HepG2 (cell line): ENCODE measurements around the gene DST. TPM values are rescaled to one million over a fixed set of nuclear protein-coding genes. Genes with fewer than 3 reads are reported as not detected.

ENCODE experiments used
- ATAC-seq: fragments of 200-7000 bp; cut with Tn5 transposase; 3 replicates; pipeline ENCODE4 v1.9.1; 2020; ENCODE audit warnings: mild to moderate bottlenecking, moderate library complexity
- BruUV-seq: library from RNA; stranded (reverse); fragments of 400-500 nt; replicated peaks from 2 replicates; lab custom pipeline; 2021; lab: Mats Ljungman, UMichigan
- CTCF ChIA-PET: fragments of 300-600 bp; formaldehyde crosslinking; extraction: SDS; loops from one replicate; lab custom pipeline; 2021; ENCODE audit warnings: low total read pairs, inconsistent platforms, low intra/inter-chr PET ratio; lab: Yijun Ruan, JAX
- POLR2A ChIA-PET: fragments of 350-600 bp; sonication (Branson Sonifier 250); formaldehyde crosslinking; loops from one replicate; lab custom pipeline; 2020; ENCODE audit warnings: antibody characterized with exemption, inconsistent platforms; lab: Yijun Ruan, JAX
- DNase-seq: peaks from one replicate; pipeline ENCODE4 v3.0.0-alpha.2; 2015; ENCODE audit warnings: low spot score
- FAIRE-seq: peaks from 3 replicates; lab custom pipeline; 2011; peaks lifted over from hg19 to GRCh38; lab: Jason Lieb, UNC
- H2AFZ ChIP-seq: one replicate; pipeline ENCODE4 v1.6.1; 2011; ENCODE audit warnings: low read length, inconsistent platforms
- H3K27ac ChIP-seq: fragments of 300-600 bp; 3 replicates; pipeline ENCODE4 v1.8.0; 2011; ENCODE audit warnings: mixed run types, mild to moderate bottlenecking, mixed read lengths, low read length, inconsistent platforms; ENCODE audit not compliant: insufficient read depth; ENCODE audit errors: extremely low read length
- H3K27me3 ChIP-seq, 2 experiments: fragments of 200-600 bp in 1 of 2; 2 replicates in 1 of 2; 3 replicates in 1 of 2; pipeline versions ENCODE4 v1.6.0 to v1.8.0; 2011; ENCODE audit warnings: low read length in 2 of 2, mild to moderate bottlenecking in 2 of 2, moderate library complexity in 2 of 2, inconsistent platforms in 1 of 2; ENCODE audit not compliant: insufficient read depth in 2 of 2, control insufficient read depth in 1 of 2
- H3K36me3 ChIP-seq, 2 experiments: fragments of 200-600 bp in 1 of 2; replicated peaks in 1 of 2; 2 replicates in 1 of 2; 3 replicates in 1 of 2; pipeline versions ENCODE4 v1.5.1 to v1.8.0; 2011; ENCODE audit warnings: low read length in 2 of 2, inconsistent platforms in 1 of 2; ENCODE audit not compliant: insufficient read depth in 2 of 2, control insufficient read depth in 1 of 2
- H3K4me1 ChIP-seq: 2 replicates; pipeline ENCODE4 v1.5.1; 2012; ENCODE audit warnings: low read length, inconsistent platforms; ENCODE audit not compliant: insufficient read depth
- H3K4me2 ChIP-seq: 2 replicates; pipeline ENCODE4 v1.6.0; 2011; ENCODE audit warnings: low read depth, low read length, inconsistent platforms
- H3K4me3 ChIP-seq, 3 experiments: fragments of 200-600 bp in 1 of 3; sonication (generic), shearing (Covaris generic) in 1 of 3; replicated peaks in 1 of 3; 2 replicates each; pipeline ENCODE4 v1.5.1; 2011 to 2016; ENCODE audit warnings: low read length in 3 of 3, inconsistent platforms in 2 of 3, low read depth in 2 of 3, mild to moderate bottlenecking in 2 of 3, control low read depth in 1 of 3, mixed read lengths in 1 of 3; ENCODE audit not compliant: insufficient read depth in 1 of 3
- H3K79me2 ChIP-seq: one replicate; pipeline ENCODE4 v1.6.1; 2011; ENCODE audit warnings: low read length, inconsistent platforms; ENCODE audit not compliant: insufficient read depth
- H3K9ac ChIP-seq: 2 replicates; pipeline ENCODE4 v1.6.0; 2011; ENCODE audit warnings: mild to moderate bottlenecking, low read depth, low read length, inconsistent platforms; ENCODE audit not compliant: insufficient read depth
- H3K9me3 ChIP-seq: 2 replicates; pipeline ENCODE4 v1.5.1; 2012; ENCODE audit warnings: mild to moderate bottlenecking, low read length
- H4K20me1 ChIP-seq: 2 replicates; pipeline ENCODE4 v1.6.0; 2011; ENCODE audit warnings: inconsistent platforms, mild to moderate bottlenecking, low read length, moderate library complexity; ENCODE audit not compliant: insufficient read depth
- ATRX ChIP-seq: sonication (generic); formaldehyde crosslinking; IDR thresholded peaks from 2 replicates; pipeline ENCODE4 v1.4.0; 2020; ENCODE audit warnings: missing genetic modification reagents, borderline replicate concordance
- MEIS2 ChIP-seq: sonication (generic); formaldehyde crosslinking; IDR thresholded peaks from 2 replicates; pipeline ENCODE4 v1.9.0; 2021; ENCODE audit warnings: mild to moderate bottlenecking, missing genetic modification reagents
- PCBP2 ChIP-seq: fragments of 200-400 bp; formaldehyde crosslinking; optimal IDR thresholded peaks from 2 replicates; pipeline ENCODE3; 2018; ENCODE audit warnings: low read length, low read depth; ENCODE audit not compliant: poor library complexity, severe bottlenecking
- ZBTB7A ChIP-seq: sonication (generic); formaldehyde crosslinking; IDR thresholded peaks from 2 replicates; pipeline ENCODE4 v1.8.0; 2022; ENCODE audit warnings: mild to moderate bottlenecking, missing genetic modification reagents
- ZNF138 ChIP-seq: sonication (generic); formaldehyde crosslinking; IDR thresholded peaks from 2 replicates; pipeline ENCODE4 v1.5.0; 2020; ENCODE audit warnings: mild to moderate bottlenecking, low read depth, missing genetic modification reagents
- ZNF883 ChIP-seq: sonication (generic); formaldehyde crosslinking; IDR thresholded peaks from 2 replicates; pipeline ENCODE4 v1.5.1; 2020; ENCODE audit warnings: mild to moderate bottlenecking, missing genetic modification reagents; ENCODE audit errors: not compliant biosample characterization
- WGBS: methylation state at CpG from one replicate; pipeline ENCODE4 v1.1.6; 2017; ENCODE audit warnings: low lambda C conversion rate; 5-methylcytosine and 5-hydroxymethylcytosine counted together
- in situ Hi-C: cut with HindIII; loops from 2 replicates; pipeline ENCODE4 v1.10.0; 2017; ENCODE audit warnings: low pct_unique_long_range_greater_than_20kb; ENCODE audit not compliant: extremely low pct_ligation_motif_present
- intact Hi-C: fragments of 100-400 bp; cut with micrococcal nuclease; formaldehyde crosslinking; loops from one replicate; pipeline ENCODE4 v1.10.0; 2022; ENCODE audit not compliant: unreplicated experiment
- polyA plus RNA-seq, 8 experiments: library from polyadenylated mRNA; depleted of rRNA in 3 of 8; stranded (reverse) in 7 of 8; unstranded in 1 of 8; fragments of >200 nt; fragmentation: Illumina TruSeq in 4 of 8; extraction: Trizol in 4 of 8; gene quantifications; 2 replicates each; pipeline versions ENCODE4 v1.2.1 to v1.2.3, GENCODE V29; 2011 to 2016; ENCODE audit warnings: low read depth in 4 of 8, missing spikeins in 1 of 8, mixed read lengths in 1 of 8; ENCODE audit not compliant: insufficient read depth in 1 of 8
- total RNA-seq, 5 experiments: library from RNA; depleted of rRNA; stranded (reverse); fragments of >200 nt; fragmentation: Illumina TruSeq; extraction: Trizol; gene quantifications; 2 replicates each; pipeline ENCODE4 v1.2.3, GENCODE V29; 2016; ENCODE audit warnings: low read depth in 1 of 5
- TF ChIP-seq, protein P1 (sequence below): sonication (generic); formaldehyde crosslinking; conservative IDR thresholded peaks from 2 replicates; pipeline ENCODE4 v1.4.0; 2020; ENCODE audit warnings: missing genetic modification reagents
- TF ChIP-seq, protein P2 (sequence below): sonication (generic); formaldehyde crosslinking; IDR thresholded peaks from 2 replicates; pipeline ENCODE4 v1.4.0; 2020; ENCODE audit warnings: missing genetic modification reagents
- TF ChIP-seq, protein P3 (sequence below): sonication (generic); formaldehyde crosslinking; IDR thresholded peaks from 2 replicates; pipeline ENCODE4 v1.4.0; 2020; ENCODE audit warnings: missing genetic modification reagents

DST gene
- total and polyA plus RNA-seq, 2 of the 13 experiments (the other 11 are each of a cell fraction or from before 2014, with no cell fraction given), result 64.4 to 89.0 TPM

DNA sequence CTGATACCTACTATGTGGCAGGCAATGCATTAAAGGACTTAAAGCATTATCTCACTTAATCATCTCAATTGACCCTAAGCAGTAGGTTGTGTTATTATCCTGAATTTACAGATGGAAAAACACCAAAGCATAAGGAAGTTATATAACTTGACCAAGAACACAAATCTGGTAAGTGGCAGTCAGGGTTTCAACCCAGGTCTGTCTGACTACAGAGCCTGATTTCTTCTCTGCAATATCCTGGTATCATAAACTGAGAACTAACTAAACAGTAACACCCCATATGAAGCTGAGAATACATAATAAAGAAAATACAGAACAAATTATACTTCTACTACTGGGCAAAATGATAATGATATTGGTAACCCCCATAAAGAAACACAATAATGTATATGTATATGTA is 13.8 kb upstream of the DST start (continued):
- TF ChIP-seq, protein P1, sequence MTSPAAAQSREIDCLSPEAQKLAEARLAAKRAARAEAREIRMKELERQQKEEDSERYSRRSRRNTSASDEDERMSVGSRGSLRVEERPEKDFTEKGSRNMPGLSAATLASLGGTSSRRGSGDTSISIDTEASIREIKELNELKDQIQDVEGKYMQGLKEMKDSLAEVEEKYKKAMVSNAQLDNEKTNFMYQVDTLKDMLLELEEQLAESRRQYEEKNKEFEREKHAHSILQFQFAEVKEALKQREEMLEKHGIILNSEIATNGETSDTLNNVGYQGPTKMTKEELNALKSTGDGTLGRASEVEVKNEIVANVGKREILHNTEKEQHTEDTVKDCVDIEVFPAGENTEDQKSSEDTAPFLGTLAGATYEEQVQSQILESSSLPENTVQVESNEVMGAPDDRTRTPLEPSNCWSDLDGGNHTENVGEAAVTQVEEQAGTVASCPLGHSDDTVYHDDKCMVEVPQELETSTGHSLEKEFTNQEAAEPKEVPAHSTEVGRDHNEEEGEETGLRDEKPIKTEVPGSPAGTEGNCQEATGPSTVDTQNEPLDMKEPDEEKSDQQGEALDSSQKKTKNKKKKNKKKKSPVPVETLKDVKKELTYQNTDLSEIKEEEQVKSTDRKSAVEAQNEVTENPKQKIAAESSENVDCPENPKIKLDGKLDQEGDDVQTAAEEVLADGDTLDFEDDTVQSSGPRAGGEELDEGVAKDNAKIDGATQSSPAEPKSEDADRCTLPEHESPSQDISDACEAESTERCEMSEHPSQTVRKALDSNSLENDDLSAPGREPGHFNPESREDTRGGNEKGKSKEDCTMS (CRISPR knock-in tag), result no peak
- no peak for TF ChIP-seq ZBTB7A
- no peak for TF ChIP-seq ATRX (CRISPR knock-in tag)
- no peak for TF ChIP-seq ZNF138 (CRISPR knock-in tag)
- no peak for TF ChIP-seq PCBP2
- TF ChIP-seq MEIS2 (CRISPR knock-in tag), result no peak

GRCh38 chr6:56655996-56656395 is 13.3 kb upstream of the DST start:
- Histone ChIP-seq H3K9me3 (no peaks in the 10 kb centered on the region), H3K9ac (no peak overlapping the region), H3K27ac (no peak overlapping the region), H4K20me1 (no peaks in the 10 kb centered on the region), H3K79me2 (no peaks in the 10 kb centered on the region), H3K27me3 (no peaks in the 10 kb centered on the region), H3K4me3 (no peak overlapping the region), H2AFZ (no peak overlapping the region), H3K36me3 (no peaks in the 10 kb centered on the region; a peak in 1 of 5 replicates), H3K4me1 (peaks cover 43% of the 10 kb centered on the region), H3K4me2 (0 out of 2 replicates have a peak overlapping the region, but pooled peaks have one; percentile 8)
- ATAC-seq (peak; percentile 51), FAIRE-seq (peak; percentile 30), DNase-seq (peak; percentile 62)
- in situ Hi-C loops, result no loop called here
- ChIA-PET POLR2A (no interaction called here), CTCF (no interaction called here)
- WGBS, result 27% methylated on average over 4 of the region's 4 CpGs
- BruUV-seq, result no TSS peak
- intact Hi-C loops, result no loop called here
- TF ChIP-seq, protein P2, sequence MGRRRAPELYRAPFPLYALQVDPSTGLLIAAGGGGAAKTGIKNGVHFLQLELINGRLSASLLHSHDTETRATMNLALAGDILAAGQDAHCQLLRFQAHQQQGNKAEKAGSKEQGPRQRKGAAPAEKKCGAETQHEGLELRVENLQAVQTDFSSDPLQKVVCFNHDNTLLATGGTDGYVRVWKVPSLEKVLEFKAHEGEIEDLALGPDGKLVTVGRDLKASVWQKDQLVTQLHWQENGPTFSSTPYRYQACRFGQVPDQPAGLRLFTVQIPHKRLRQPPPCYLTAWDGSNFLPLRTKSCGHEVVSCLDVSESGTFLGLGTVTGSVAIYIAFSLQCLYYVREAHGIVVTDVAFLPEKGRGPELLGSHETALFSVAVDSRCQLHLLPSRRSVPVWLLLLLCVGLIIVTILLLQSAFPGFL (CRISPR knock-in tag), result no peak
- no peak for TF ChIP-seq ZNF883 (CRISPR knock-in tag)
- TF ChIP-seq, protein P3, sequence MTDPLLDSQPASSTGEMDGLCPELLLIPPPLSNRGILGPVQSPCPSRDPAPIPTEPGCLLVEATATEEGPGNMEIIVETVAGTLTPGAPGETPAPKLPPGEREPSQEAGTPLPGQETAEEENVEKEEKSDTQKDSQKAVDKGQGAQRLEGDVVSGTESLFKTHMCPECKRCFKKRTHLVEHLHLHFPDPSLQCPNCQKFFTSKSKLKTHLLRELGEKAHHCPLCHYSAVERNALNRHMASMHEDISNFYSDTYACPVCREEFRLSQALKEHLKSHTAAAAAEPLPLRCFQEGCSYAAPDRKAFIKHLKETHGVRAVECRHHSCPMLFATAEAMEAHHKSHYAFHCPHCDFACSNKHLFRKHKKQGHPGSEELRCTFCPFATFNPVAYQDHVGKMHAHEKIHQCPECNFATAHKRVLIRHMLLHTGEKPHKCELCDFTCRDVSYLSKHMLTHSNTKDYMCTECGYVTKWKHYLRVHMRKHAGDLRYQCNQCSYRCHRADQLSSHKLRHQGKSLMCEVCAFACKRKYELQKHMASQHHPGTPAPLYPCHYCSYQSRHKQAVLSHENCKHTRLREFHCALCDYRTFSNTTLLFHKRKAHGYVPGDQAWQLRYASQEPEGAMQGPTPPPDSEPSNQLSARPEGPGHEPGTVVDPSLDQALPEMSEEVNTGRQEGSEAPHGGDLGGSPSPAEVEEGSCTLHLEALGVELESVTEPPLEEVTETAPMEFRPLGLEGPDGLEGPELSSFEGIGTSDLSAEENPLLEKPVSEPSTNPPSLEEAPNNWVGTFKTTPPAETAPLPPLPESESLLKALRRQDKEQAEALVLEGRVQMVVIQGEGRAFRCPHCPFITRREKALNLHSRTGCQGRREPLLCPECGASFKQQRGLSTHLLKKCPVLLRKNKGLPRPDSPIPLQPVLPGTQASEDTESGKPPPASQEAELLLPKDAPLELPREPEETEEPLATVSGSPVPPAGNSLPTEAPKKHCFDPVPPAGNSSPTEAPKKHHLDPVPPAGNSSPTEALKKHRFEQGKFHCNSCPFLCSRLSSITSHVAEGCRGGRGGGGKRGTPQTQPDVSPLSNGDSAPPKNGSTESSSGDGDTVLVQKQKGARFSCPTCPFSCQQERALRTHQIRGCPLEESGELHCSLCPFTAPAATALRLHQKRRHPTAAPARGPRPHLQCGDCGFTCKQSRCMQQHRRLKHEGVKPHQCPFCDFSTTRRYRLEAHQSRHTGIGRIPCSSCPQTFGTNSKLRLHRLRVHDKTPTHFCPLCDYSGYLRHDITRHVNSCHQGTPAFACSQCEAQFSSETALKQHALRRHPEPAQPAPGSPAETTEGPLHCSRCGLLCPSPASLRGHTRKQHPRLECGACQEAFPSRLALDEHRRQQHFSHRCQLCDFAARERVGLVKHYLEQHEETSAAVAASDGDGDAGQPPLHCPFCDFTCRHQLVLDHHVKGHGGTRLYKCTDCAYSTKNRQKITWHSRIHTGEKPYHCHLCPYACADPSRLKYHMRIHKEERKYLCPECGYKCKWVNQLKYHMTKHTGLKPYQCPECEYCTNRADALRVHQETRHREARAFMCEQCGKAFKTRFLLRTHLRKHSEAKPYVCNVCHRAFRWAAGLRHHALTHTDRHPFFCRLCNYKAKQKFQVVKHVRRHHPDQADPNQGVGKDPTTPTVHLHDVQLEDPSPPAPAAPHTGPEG (CRISPR knock-in tag), result no peak
